NCI-H2029 treated with DMSO at 0.1 percent for 48 hours (cell line): Measurements from ENCODE around the gene IKZF1.
"Not testable (repeated sequence)": the region's sequence is repeated elsewhere in the genome, so short reads cannot be mapped to it uniquely, and the experiment has no call there.

Source experiments
- DNase-seq: peaks from one replicate; lab custom pipeline; 2025; lab: John Stamatoyannopoulos, UW

Gene IKZF1

GRCh38 chr7:50334341-50334994 is 30.0 kb downstream of the IKZF1 start:
- DNase-seq, result no peak

GRCh38 chr7:50335230-50335794 is 30.8 kb downstream of the IKZF1 start:
- no peak for DNase-seq

- no peak for DNase-seq
Measured at GRCh38 chr7:50335795-50336754, 31.6 kb downstream of the IKZF1 start.

- DNase-seq, result no peak
Measured at GRCh38 chr7:50336894-50337703, 32.6 kb downstream of the IKZF1 start.

GRCh38 chr7:50339472-50339871 is 35.0 kb downstream of the IKZF1 start:
- DNase-seq, result not testable (repeated sequence)

GRCh38 chr7:50339990-50340500 is 35.5 kb downstream of the IKZF1 start:
- no peak for DNase-seq

- DNase-seq, result no peak
Measured at GRCh38 chr7:50341724-50342123, 37.2 kb downstream of the IKZF1 start.

- no peak for DNase-seq
Measured at GRCh38 chr7:50342616-50343114, 38.1 kb downstream of the IKZF1 start.

- no peak for DNase-seq
Measured at GRCh38 chr7:50346545-50347497, 42.3 kb downstream of the IKZF1 start.

GRCh38 chr7:50347693-50348092 is 43.2 kb downstream of the IKZF1 start:
- no peak for DNase-seq

GRCh38 chr7:50348469-50349162 is 44.1 kb downstream of the IKZF1 start:
- no peak for DNase-seq

- DNase-seq, result no peak
Measured at GRCh38 chr7:50349399-50349798, 44.9 kb downstream of the IKZF1 start.

- no peak for DNase-seq
Measured at GRCh38 chr7:50349963-50350944, 45.7 kb downstream of the IKZF1 start.

GRCh38 chr7:50351267-50351666 is 46.8 kb downstream of the IKZF1 start:
- DNase-seq, result no peak

GRCh38 chr7:50352282-50352681 is 47.8 kb downstream of the IKZF1 start:
- no peak for DNase-seq

- no peak for DNase-seq
Measured at GRCh38 chr7:50352751-50353150, 48.2 kb downstream of the IKZF1 start.

GRCh38 chr7:50353201-50353600 is 48.7 kb downstream of the IKZF1 start:
- DNase-seq, result no peak

GRCh38 chr7:50353894-50354595 is 49.5 kb downstream of the IKZF1 start:
- DNase-seq, result no peak
